Measurements from ENCODE around the gene TMEM53.

Gene TMEM53

GRCh38 chr1:44632598-44632997 lies 41.7 kb downstream of the TMEM53 start:
- Histone ChIP-seq H3K9me3 (ENCODE audit: control extremely low read depth in 1 of 5, control insufficient read depth in 4 of 5, insufficient read depth in 2 of 5, low read depth in 1 of 5, low read length in 4 of 5) (no peaks in the 10 kb centered on the region), H3K36me3 (ENCODE audit: control insufficient read depth in 4 of 4, insufficient read depth in 4 of 4, low read length in 3 of 4) (peaks cover 12 to 85% (median 71%) of the 10 kb centered on the region in 4 experiments), H3K27me3 (replicated peaks in 2 of 5; ENCODE audit: control insufficient read depth in 4 of 5, insufficient read depth in 5 of 5, low read length in 4 of 5) (no peaks in the 10 kb centered on the region), H3K4me3 (ENCODE audit: control insufficient read depth in 1 of 7, extremely low read depth in 1 of 7, insufficient read depth in 4 of 7, low read depth in 2 of 7, low read length in 6 of 7) (peak overlapping the region in 6 of 7 experiments; percentile 36 to 79 (median 69)), H3K4me1 (ENCODE audit: control extremely low read depth in 1 of 4, control insufficient read depth in 4 of 4, insufficient read depth in 4 of 4, low read length in 3 of 4) (peaks cover 2 to 21% (median 10%) of the 10 kb centered on the region in 4 experiments), H3K27ac (ENCODE audit: insufficient read depth in 1 of 2, low read depth in 1 of 2, low read length in 2 of 2, poor library complexity in 1 of 2, severe bottlenecking in 2 of 2) (peak overlapping the region; percentile 9 to 86)
- ChIA-PET POLR2A (interaction anchor here (1.2 kb wide), 1 partner anchor 296 kb away, joined by 3 read pairs; no protein-coding TSS in a partner anchor), CTCF (interaction anchor here (1.0 to 12.9 kb wide), 4 partner anchors 13 to 418 kb away, joined by 3 to 114 read pairs (median 4); no protein-coding TSS in a partner anchor)
- 66% methylated on average over 9 of the region's 9 CpGs for WGBS (ENCODE audit: insufficient coverage)
- DNase-seq: peak in 2 of 3 donors; percentile 29 to 63

- ChIA-PET POLR2A (interaction anchor here (0.5 to 1.2 kb wide), 5 partner anchors 9 to 1809 kb away, joined by 3 to 5 read pairs (median 3); no protein-coding TSS in a partner anchor), CTCF (interaction anchor here (1.0 to 12.9 kb wide), 9 partner anchors 13 to 627 kb away, joined by 3 to 114 read pairs (median 3); no protein-coding TSS in a partner anchor)
- WGBS (ENCODE audit: insufficient coverage): under 1% methylated on average over 69 of the region's 88 CpGs
Measured at GRCh38 chr1:44631647-44632539, 42.4 kb downstream of the TMEM53 start.

DNA sequence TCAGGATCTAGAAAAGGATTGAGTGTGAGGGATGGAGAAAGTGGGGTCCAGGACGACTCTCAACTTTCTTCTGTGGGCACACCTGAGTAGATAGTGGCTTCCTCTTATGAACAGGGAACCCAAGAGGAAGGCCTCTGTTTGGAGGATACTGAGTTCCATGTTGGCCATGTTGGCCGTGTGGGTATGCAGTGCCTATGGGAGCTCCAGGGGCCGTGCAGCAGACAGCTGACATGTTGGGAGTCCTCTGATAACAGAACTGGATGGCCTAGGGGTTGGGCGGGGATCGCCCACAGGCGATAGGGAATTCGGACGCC lies 43.0 kb downstream of the TMEM53 start:
- CTCF ChIA-PET: interaction anchor here (0.9 to 1.8 kb wide), 6 partner anchors 13 to 627 kb away, joined by 3 to 5 read pairs (median 4); no protein-coding TSS in a partner anchor
- Histone ChIP-seq H3K4me1 (ENCODE audit: control extremely low read depth in 1 of 4, control insufficient read depth in 4 of 4, insufficient read depth in 4 of 4, low read length in 3 of 4) (peaks cover 2 to 21% (median 10%) of the 10 kb centered on the region in 4 experiments), H3K4me3 (ENCODE audit: control insufficient read depth in 1 of 7, extremely low read depth in 1 of 7, insufficient read depth in 4 of 7, low read depth in 2 of 7, low read length in 6 of 7) (peak overlapping the region; percentile 35 to 79 (median 64)), H3K36me3 (ENCODE audit: control insufficient read depth in 4 of 4, insufficient read depth in 4 of 4, low read length in 3 of 4) (peaks cover 11 to 80% (median 65%) of the 10 kb centered on the region in 4 experiments), H3K9me3 (ENCODE audit: control extremely low read depth in 1 of 5, control insufficient read depth in 4 of 5, insufficient read depth in 2 of 5, low read depth in 1 of 5, low read length in 4 of 5) (no peaks in the 10 kb centered on the region), H3K27ac (ENCODE audit: insufficient read depth in 1 of 2, low read depth in 1 of 2, low read length in 2 of 2, poor library complexity in 1 of 2, severe bottlenecking in 2 of 2) (peak overlapping the region; percentile 71 to 86), H3K27me3 (replicated peaks in 2 of 5; ENCODE audit: control insufficient read depth in 4 of 5, insufficient read depth in 5 of 5, low read length in 4 of 5) (no peaks in the 10 kb centered on the region)
- no peak for DNase-seq
- POLR2A ChIA-PET: interaction anchor here (0.5 to 1.2 kb wide), 5 partner anchors 8 to 1809 kb away, joined by 3 to 5 read pairs (median 3); no protein-coding TSS in a partner anchor
- WGBS (ENCODE audit: insufficient coverage): 41% methylated on average over 7 of the region's 8 CpGs

More at GRCh38 chr1:44631647-44632539, 42.4 kb downstream of the TMEM53 start:
- DNase-seq: peak; percentile 82 to 93 (median 90)
- peak overlapping the region; percentile 54 to 79 (median 64) for H3K4me3 ChIP-seq (ENCODE audit: control insufficient read depth in 1 of 7, extremely low read depth in 1 of 7, insufficient read depth in 4 of 7, low read depth in 2 of 7, low read length in 6 of 7)
- peaks cover 2 to 21% (median 10%) of the 10 kb centered on the region in 4 experiments for H3K4me1 ChIP-seq (ENCODE audit: control extremely low read depth in 1 of 4, control insufficient read depth in 4 of 4, insufficient read depth in 4 of 4, low read length in 3 of 4)
- H3K9me3 ChIP-seq (ENCODE audit: control extremely low read depth in 1 of 5, control insufficient read depth in 4 of 5, insufficient read depth in 2 of 5, low read depth in 1 of 5, low read length in 4 of 5): no peaks in the 10 kb centered on the region
- H3K27ac ChIP-seq (ENCODE audit: insufficient read depth in 1 of 2, low read depth in 1 of 2, low read length in 2 of 2, poor library complexity in 1 of 2, severe bottlenecking in 2 of 2): peak overlapping the region; percentile 71 to 86
- peaks cover 12 to 83% (median 68%) of the 10 kb centered on the region in 4 experiments for H3K36me3 ChIP-seq (ENCODE audit: control insufficient read depth in 4 of 4, insufficient read depth in 4 of 4, low read length in 3 of 4)
- H3K27me3 ChIP-seq (replicated peaks in 2 of 5; ENCODE audit: control insufficient read depth in 4 of 5, insufficient read depth in 5 of 5, low read length in 4 of 5): no peaks in the 10 kb centered on the region

DNA sequence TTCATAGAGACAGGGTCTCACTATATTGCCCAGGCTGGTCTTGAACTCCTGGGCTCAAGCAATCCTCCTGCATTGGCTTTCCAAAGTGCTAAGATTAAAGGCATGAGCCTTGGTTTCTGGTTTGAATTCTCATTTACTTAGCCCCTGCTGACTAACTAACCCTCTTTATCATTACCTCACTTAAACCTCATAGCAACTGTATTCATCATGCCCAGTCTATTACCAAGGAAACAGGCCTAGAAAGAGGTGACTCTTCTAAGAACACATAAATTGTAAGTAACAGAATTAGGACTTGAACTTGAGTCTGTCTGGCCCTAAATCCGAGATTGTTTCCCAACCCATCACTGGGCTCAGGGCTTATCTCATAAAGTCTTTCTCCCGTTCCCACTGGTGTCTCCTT lies 44.2 kb downstream of the TMEM53 start:
- Histone ChIP-seq H3K27ac (ENCODE audit: insufficient read depth in 1 of 2, low read depth in 1 of 2, low read length in 2 of 2, poor library complexity in 1 of 2, severe bottlenecking in 2 of 2) (no peak overlapping the region), H3K9me3 (ENCODE audit: control extremely low read depth in 1 of 5, control insufficient read depth in 4 of 5, insufficient read depth in 2 of 5, low read depth in 1 of 5, low read length in 4 of 5) (no peaks in the 10 kb centered on the region), H3K4me1 (ENCODE audit: control extremely low read depth in 1 of 4, control insufficient read depth in 4 of 4, insufficient read depth in 4 of 4, low read length in 3 of 4) (peaks cover 2 to 21% (median 10%) of the 10 kb centered on the region in 4 experiments), H3K36me3 (ENCODE audit: control insufficient read depth in 4 of 4, insufficient read depth in 4 of 4, low read length in 3 of 4) (peaks cover 7 to 80% (median 65%) of the 10 kb centered on the region in 4 experiments), H3K27me3 (replicated peaks in 2 of 5; ENCODE audit: control insufficient read depth in 4 of 5, insufficient read depth in 5 of 5, low read length in 4 of 5) (no peaks in the 10 kb centered on the region), H3K4me3 (ENCODE audit: control insufficient read depth in 1 of 7, extremely low read depth in 1 of 7, insufficient read depth in 4 of 7, low read depth in 2 of 7, low read length in 6 of 7) (no peak overlapping the region)
- WGBS (ENCODE audit: insufficient coverage): 100% methylated on average over 2 of the region's 2 CpGs
- DNase-seq: no peak
- CTCF ChIA-PET: interaction anchor here (3.1 kb wide), 1 partner anchor 22 kb away, joined by 13 read pairs; no protein-coding TSS in a partner anchor
- POLR2A ChIA-PET: no interaction called here

- DNase-seq: no peak
- no peaks in the 10 kb centered on the region for H3K27me3 ChIP-seq (replicated peaks in 2 of 5; ENCODE audit: control insufficient read depth in 4 of 5, insufficient read depth in 5 of 5, low read length in 4 of 5)
- WGBS (ENCODE audit: insufficient coverage): 100% methylated on average over 2 of the region's 5 CpGs
- H3K4me1 ChIP-seq (ENCODE audit: control extremely low read depth in 1 of 4, control insufficient read depth in 4 of 4, insufficient read depth in 4 of 4, low read length in 3 of 4): peaks cover 2 to 21% (median 10%) of the 10 kb centered on the region in 4 experiments
- no peak overlapping the region for H3K27ac ChIP-seq (ENCODE audit: insufficient read depth in 1 of 2, low read depth in 1 of 2, low read length in 2 of 2, poor library complexity in 1 of 2, severe bottlenecking in 2 of 2)
- ChIA-PET POLR2A (no interaction called here), CTCF (interaction anchor here (0.6 to 3.1 kb wide), 6 partner anchors 15 to 581 kb away, joined by 3 to 13 read pairs (median 3); no protein-coding TSS in a partner anchor)
- H3K9me3 ChIP-seq (ENCODE audit: control extremely low read depth in 1 of 5, control insufficient read depth in 4 of 5, insufficient read depth in 2 of 5, low read depth in 1 of 5, low read length in 4 of 5): no peaks in the 10 kb centered on the region
- H3K36me3 ChIP-seq (ENCODE audit: control insufficient read depth in 4 of 4, insufficient read depth in 4 of 4, low read length in 3 of 4): peaks cover 7 to 78% (median 61%) of the 10 kb centered on the region in 4 experiments
- no peak overlapping the region for H3K4me3 ChIP-seq (ENCODE audit: control insufficient read depth in 1 of 7, extremely low read depth in 1 of 7, insufficient read depth in 4 of 7, low read depth in 2 of 7, low read length in 6 of 7)
Measured at GRCh38 chr1:44628962-44629756, 45.1 kb downstream of the TMEM53 start.

DNA sequence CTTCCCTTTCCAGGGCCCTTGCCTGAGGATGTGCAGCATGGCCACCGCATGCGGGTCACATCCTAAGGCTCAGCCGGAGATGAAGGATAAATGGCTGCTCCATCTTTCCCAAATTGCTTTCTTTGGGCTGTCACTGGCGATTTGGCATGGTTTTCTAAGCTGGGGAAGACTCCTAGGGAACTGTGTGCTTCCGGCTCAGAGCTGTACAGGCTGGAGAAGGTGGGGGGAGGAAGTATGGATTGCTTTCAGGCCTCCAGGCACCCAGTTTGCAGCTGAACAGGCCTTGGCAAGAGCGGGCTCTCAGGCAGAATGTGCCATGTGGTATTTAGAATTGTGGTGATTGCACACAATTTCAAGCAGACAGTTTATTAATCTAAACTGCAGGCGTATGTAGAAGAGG lies 48.9 kb downstream of the TMEM53 start:
- Histone ChIP-seq H3K36me3 (ENCODE audit: control insufficient read depth in 4 of 4, insufficient read depth in 4 of 4, low read length in 3 of 4) (peaks cover 4 to 83% (median 63%) of the 10 kb centered on the region in 4 experiments), H3K9me3 (ENCODE audit: control extremely low read depth in 1 of 5, control insufficient read depth in 4 of 5, insufficient read depth in 2 of 5, low read depth in 1 of 5, low read length in 4 of 5) (no peaks in the 10 kb centered on the region), H3K4me3 (ENCODE audit: control insufficient read depth in 1 of 7, extremely low read depth in 1 of 7, insufficient read depth in 4 of 7, low read depth in 2 of 7, low read length in 6 of 7) (no peak overlapping the region), H3K27me3 (replicated peaks in 2 of 5; ENCODE audit: control insufficient read depth in 4 of 5, insufficient read depth in 5 of 5, low read length in 4 of 5) (no peaks in the 10 kb centered on the region), H3K27ac (ENCODE audit: insufficient read depth in 1 of 2, low read depth in 1 of 2, low read length in 2 of 2, poor library complexity in 1 of 2, severe bottlenecking in 2 of 2) (no peak overlapping the region), H3K4me1 (ENCODE audit: control extremely low read depth in 1 of 4, control insufficient read depth in 4 of 4, insufficient read depth in 4 of 4, low read length in 3 of 4) (no peaks in the 10 kb centered on the region)
- 100% methylated on average over 6 of the region's 7 CpGs for WGBS (ENCODE audit: insufficient coverage)
- CTCF ChIA-PET: interaction anchor here (1.0 to 2.5 kb wide), 2 partner anchors 27 to 31 kb away, joined by 3 to 10 read pairs; no protein-coding TSS in a partner anchor
- DNase-seq: no peak
- POLR2A ChIA-PET: interaction anchor here (0.6 kb wide), 1 partner anchor 984 kb away, joined by 4 read pairs; no protein-coding TSS in a partner anchor

All from common myeloid progenitor, CD34-positive (primary cell).